ENCODE data around the gene DUSP22. TPM values are rescaled to one million over a fixed set of nuclear protein-coding genes. Genes with fewer than 3 reads are reported as not detected.
"Not testable (repeated sequence)": the region's sequence is repeated elsewhere in the genome, so short reads cannot be mapped to it uniquely, and the experiment has no call there.

Gene DUSP22
- total RNA-seq, 1 experiment from 2014 or later, result 25.0 TPM

DNA sequence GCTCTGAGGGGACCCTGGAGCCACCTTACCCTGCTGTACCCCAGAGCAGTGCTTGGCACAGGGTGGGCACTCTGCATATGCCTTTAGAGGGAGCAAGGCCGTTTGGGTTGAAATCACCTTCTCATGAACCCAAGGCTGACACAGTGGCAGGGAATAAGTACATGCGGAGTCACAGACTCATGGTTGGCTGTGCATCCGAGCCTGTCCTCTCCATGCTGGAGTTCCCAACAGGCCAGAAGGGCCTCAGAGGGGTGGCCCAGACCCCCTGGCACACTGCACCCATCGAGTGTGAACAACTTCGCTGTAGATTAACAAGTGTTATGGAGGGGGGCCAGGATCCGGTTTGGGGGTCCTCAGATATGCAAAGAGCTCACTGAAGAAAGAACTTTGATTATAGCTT lies 78.3 kb downstream of the DUSP22 start:
- Histone ChIP-seq H3K9me3 (ENCODE audit: control insufficient read depth, low read depth, low read length) (peaks cover 46% of the 10 kb centered on the region), H3K79me2 (ENCODE audit: insufficient read depth, low read length) (no peaks in the 10 kb centered on the region), H3K4me2 (ENCODE audit: insufficient read depth, insufficient read length, low read length) (no peak overlapping the region), H3K18ac (ENCODE audit: insufficient read length, low read depth, low read length) (no peak overlapping the region), H2BK12ac (ENCODE audit: insufficient read length, low read depth, low read length) (no peak overlapping the region), H3K79me1 (ENCODE audit: insufficient read depth, low read depth, low read length, poor library complexity, severe bottlenecking) (no peaks in the 10 kb centered on the region), H3K56ac (ENCODE audit: insufficient read length, low read depth, low read length) (no peak overlapping the region), H3K23ac (ENCODE audit: insufficient read length, low read depth, low read length) (no peak overlapping the region), H2BK5ac (ENCODE audit: insufficient read length, low read length) (no peak overlapping the region), H2BK120ac (ENCODE audit: low read depth, low read length, poor library complexity, severe bottlenecking) (no peak overlapping the region), H3K9ac (ENCODE audit: extremely low read depth, insufficient read length, low read length) (no peak overlapping the region), H4K8ac (replicated peaks; ENCODE audit: insufficient read length, low read depth, low read length) (no peak overlapping the region), H3K23me2 (ENCODE audit: insufficient read length, low read depth, low read length, poor library complexity, severe bottlenecking) (peaks cover 3% of the 10 kb centered on the region), H4K91ac (ENCODE audit: insufficient read length, low read depth, low read length) (no peak overlapping the region), H4K20me1 (ENCODE audit: control insufficient read depth, insufficient read depth, insufficient read length) (no peaks in the 10 kb centered on the region), H3K27ac (ENCODE audit: insufficient read length, low read depth, low read length) (no peak overlapping the region), H2AK5ac (ENCODE audit: insufficient read length, low read length) (no peak overlapping the region), H2BK20ac (ENCODE audit: low read depth, low read length, poor library complexity, severe bottlenecking) (no peak overlapping the region), H3K27me3 (ENCODE audit: insufficient read depth, low read length) (no peaks in the 10 kb centered on the region), H2BK15ac (ENCODE audit: low read depth, low read length) (no peak overlapping the region), H3K14ac (ENCODE audit: insufficient read depth, low read length) (no peak overlapping the region; the same call in 1 of the 2 replicates), H3T11ph (ENCODE audit: low read length) (no peak overlapping the region), H3K4me1 (ENCODE audit: insufficient read depth, low read length) (no peaks in the 10 kb centered on the region), H2AFZ (ENCODE audit: low read length) (no peak overlapping the region), H3K4ac (ENCODE audit: low read depth, low read length) (no peak overlapping the region), H4K5ac (ENCODE audit: insufficient read length, low read depth, low read length) (no peak overlapping the region)
- no peak overlapping the region for H3K27ac Mint-ChIP-seq
- DNase-seq, result no peak
- H3K4me3 Mint-ChIP-seq, result no peak overlapping the region; a peak in 1 of 5 replicates
- H3K27me3 Mint-ChIP-seq (ENCODE audit: low read depth), result peaks cover 34% of the 10 kb centered on the region
- peaks cover 3 to 18% (median 7%) of the 10 kb centered on the region in 3 experiments; a peak in 5 of 7 replicates for H3K36me3 Mint-ChIP-seq (ENCODE audit: insufficient read depth in 1 of 3, low read depth in 3 of 3)
- peaks cover 6 to 13% of the 10 kb centered on the region in 2 experiments for H3K4me1 Mint-ChIP-seq
- H3K9me3 Mint-ChIP-seq, result peaks cover 84 to 89% of the 10 kb centered on the region in 2 experiments
- TF ChIP-seq, protein P1, sequence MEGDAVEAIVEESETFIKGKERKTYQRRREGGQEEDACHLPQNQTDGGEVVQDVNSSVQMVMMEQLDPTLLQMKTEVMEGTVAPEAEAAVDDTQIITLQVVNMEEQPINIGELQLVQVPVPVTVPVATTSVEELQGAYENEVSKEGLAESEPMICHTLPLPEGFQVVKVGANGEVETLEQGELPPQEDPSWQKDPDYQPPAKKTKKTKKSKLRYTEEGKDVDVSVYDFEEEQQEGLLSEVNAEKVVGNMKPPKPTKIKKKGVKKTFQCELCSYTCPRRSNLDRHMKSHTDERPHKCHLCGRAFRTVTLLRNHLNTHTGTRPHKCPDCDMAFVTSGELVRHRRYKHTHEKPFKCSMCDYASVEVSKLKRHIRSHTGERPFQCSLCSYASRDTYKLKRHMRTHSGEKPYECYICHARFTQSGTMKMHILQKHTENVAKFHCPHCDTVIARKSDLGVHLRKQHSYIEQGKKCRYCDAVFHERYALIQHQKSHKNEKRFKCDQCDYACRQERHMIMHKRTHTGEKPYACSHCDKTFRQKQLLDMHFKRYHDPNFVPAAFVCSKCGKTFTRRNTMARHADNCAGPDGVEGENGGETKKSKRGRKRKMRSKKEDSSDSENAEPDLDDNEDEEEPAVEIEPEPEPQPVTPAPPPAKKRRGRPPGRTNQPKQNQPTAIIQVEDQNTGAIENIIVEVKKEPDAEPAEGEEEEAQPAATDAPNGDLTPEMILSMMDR (conservative IDR thresholded peaks at IDR 0.05), result no peak
- WGBS (ENCODE audit: extremely low coverage, insufficient read length, low lambda C conversion rate), result no CpG with 5 or more reads among the region's 6 CpGs

- H3K79me1 ChIP-seq (ENCODE audit: insufficient read depth, low read depth, low read length, poor library complexity, severe bottlenecking); H3K27ac ChIP-seq (ENCODE audit: insufficient read length, low read depth, low read length); H4K20me1 ChIP-seq (ENCODE audit: control insufficient read depth, insufficient read depth, insufficient read length); H3K23ac ChIP-seq (ENCODE audit: insufficient read length, low read depth, low read length); H2AFZ ChIP-seq (ENCODE audit: low read length); H2BK12ac ChIP-seq (ENCODE audit: insufficient read length, low read depth, low read length); H3K4ac ChIP-seq (ENCODE audit: low read depth, low read length); H2BK5ac ChIP-seq (ENCODE audit: insufficient read length, low read length); H4K5ac ChIP-seq (ENCODE audit: insufficient read length, low read depth, low read length); DNase-seq; H3K18ac ChIP-seq (ENCODE audit: insufficient read length, low read depth, low read length); H2BK15ac ChIP-seq (ENCODE audit: low read depth, low read length); H3K9ac ChIP-seq (ENCODE audit: extremely low read depth, insufficient read length, low read length); H3K14ac ChIP-seq (ENCODE audit: insufficient read depth, low read length); H3K4me3 Mint-ChIP-seq; H2BK120ac ChIP-seq (ENCODE audit: low read depth, low read length, poor library complexity, severe bottlenecking); H2BK20ac ChIP-seq (ENCODE audit: low read depth, low read length, poor library complexity, severe bottlenecking); H4K8ac ChIP-seq (replicated peaks; ENCODE audit: insufficient read length, low read depth, low read length); H3K27ac Mint-ChIP-seq; H3K27me3 ChIP-seq (ENCODE audit: insufficient read depth, low read length); H3K4me2 ChIP-seq (ENCODE audit: insufficient read depth, insufficient read length, low read length); H3K23me2 ChIP-seq (ENCODE audit: insufficient read length, low read depth, low read length, poor library complexity, severe bottlenecking); H3K56ac ChIP-seq (ENCODE audit: insufficient read length, low read depth, low read length); H2AK5ac ChIP-seq (ENCODE audit: insufficient read length, low read length); H3K79me2 ChIP-seq (ENCODE audit: insufficient read depth, low read length); H3K4me1 ChIP-seq (ENCODE audit: insufficient read depth, low read length); H3T11ph ChIP-seq (ENCODE audit: low read length); H4K91ac ChIP-seq (ENCODE audit: insufficient read length, low read depth, low read length): not testable (repeated sequence)
- Mint-ChIP-seq H3K27me3 (ENCODE audit: low read depth) (peaks cover 31% of the 10 kb centered on the region), H3K4me1 (peaks cover 6 to 13% of the 10 kb centered on the region in 2 experiments), H3K9me3 (peaks cover 84 to 90% of the 10 kb centered on the region in 2 experiments), H3K36me3 (ENCODE audit: insufficient read depth in 1 of 3, low read depth in 3 of 3) (peaks cover 0 to 17% (median 5%) of the 10 kb centered on the region in 3 experiments; a peak in 5 of 7 replicates)
- no CpG with 5 or more reads among the region's 2 CpGs for WGBS (ENCODE audit: extremely low coverage, insufficient read length, low lambda C conversion rate)
- H3K9me3 ChIP-seq (ENCODE audit: control insufficient read depth, low read depth, low read length), result peaks cover 39% of the 10 kb centered on the region
Measured at GRCh38 chr6:371851-372250, 79.6 kb downstream of the DUSP22 start.

All from H9 (cell line).